Prostate gland (tissue), 2 donors: ENCODE measurements around the gene CCDC28A. TPM values are rescaled to one million over a fixed set of nuclear protein-coding genes. Genes with fewer than 3 reads are reported as not detected.

Experiments used
- DNase-seq: peaks from one replicate; pipeline ENCODE4 v3.0.0-alpha.2; 2019; ENCODE audit warnings: low spot score
- H3K27ac ChIP-seq, 2 donors: fragments of 200-600 bp; sonication (generic); 2 replicates each; pipeline ENCODE4 v1.5.1; 2017 to 2019
- H3K27me3 ChIP-seq: fragments of 200-600 bp; sonication (generic); replicated peaks from 2 replicates; pipeline ENCODE4 v1.5.1; 2019; ENCODE audit not compliant: insufficient read depth
- H3K36me3 ChIP-seq, 2 donors: fragments of 200-600 bp; sonication (generic); 1 replicate in 1 of 2; 2 replicates in 1 of 2; pipeline versions ENCODE4 v1.5.1 to v1.8.1; 2017 to 2019
- H3K4me1 ChIP-seq: fragments of 200-600 bp; sonication (generic); replicated peaks from 2 replicates; pipeline ENCODE4 v1.5.1; 2019
- H3K4me3 ChIP-seq, 2 donors: fragments of 200-600 bp; sonication (generic); 2 replicates each; pipeline ENCODE4 v1.5.1; 2017 to 2019
- H3K9me3 ChIP-seq: fragments of 200-600 bp; sonication (generic); 2 replicates; pipeline ENCODE4 v1.5.1; 2017
- CTCF ChIP-seq, 4 experiments: fragments of 200-600 bp in 2 of 4; fragments of 450-650 bp in 2 of 4; sonication (generic) in 2 of 4; IDR thresholded peaks; 1 replicate in 3 of 4; 2 replicates in 1 of 4; pipeline ENCODE4 v1.5.1; 2016 to 2019; ENCODE audit warnings: antibody characterized with exemption in 4 of 4, mild to moderate bottlenecking in 2 of 4, moderate library complexity in 2 of 4
- POLR2A ChIP-seq: fragments of 450-650 bp; IDR thresholded peaks from one replicate; pipeline ENCODE4 v1.6.1; 2016; ENCODE audit warnings: antibody characterized with exemption, mild to moderate bottlenecking
- POLR2AphosphoS5 ChIP-seq: sonication (generic); formaldehyde crosslinking; IDR thresholded peaks from one replicate; pipeline ENCODE4 v1.6.1; 2017; ENCODE audit warnings: antibody characterized with exemption
- WGBS: methylation state at CpG from one replicate; pipeline ENCODE4 v1.1.5; 2018; 5-methylcytosine and 5-hydroxymethylcytosine counted together
- intact Hi-C: fragments of 100-400 bp; cut with DNase I; formaldehyde crosslinking; loops from one replicate; pipeline ENCODE4 v1.14.2; 2022
- total RNA-seq, 2 donors: library from RNA; depleted of rRNA; stranded (reverse); fragments of >200 nt; gene quantifications; one replicate each; pipeline ENCODE4 v1.1.0, GENCODE V29; 2016

CCDC28A gene
- total RNA-seq, 2 donors from 2014 or later, result 36.3 to 41.6 TPM

GRCh38 chr6:138772596-138773176, 883 bp upstream of the CCDC28A start:
- no peak for TF ChIP-seq POLR2AphosphoS5
- no peak for TF ChIP-seq CTCF (IDR thresholded peaks at IDR 0.05)
- no peak for TF ChIP-seq POLR2A
- Histone ChIP-seq H3K27ac (peak overlapping the region; percentile 94 to 99), H3K4me3 (peak overlapping the region; percentile 67 to 80), H3K4me1 (no peaks in the 10 kb centered on the region), H3K27me3 (no peaks in the 10 kb centered on the region), H3K36me3 (no peaks in the 10 kb centered on the region), H3K9me3 (no peaks in the 10 kb centered on the region)
- DNase-seq, result no peak
- 5% methylated on average over 8 of the region's 8 CpGs for WGBS
- intact Hi-C loops, result no loop called here

GRCh38 chr6:138774370-138774769, 801 bp downstream of the CCDC28A start:
- DNase-seq, result no peak
- H3K36me3 ChIP-seq, result no peaks in the 10 kb centered on the region
- H3K9me3 ChIP-seq, result no peaks in the 10 kb centered on the region
- no peaks in the 10 kb centered on the region for H3K27me3 ChIP-seq
- no peaks in the 10 kb centered on the region for H3K4me1 ChIP-seq
- H3K27ac ChIP-seq, result no peak overlapping the region
- TF ChIP-seq POLR2AphosphoS5 (no peak), POLR2A (no peak), CTCF (IDR thresholded peaks at IDR 0.05) (no peak)
- intact Hi-C loops, result no loop called here
- 23% methylated on average over 3 of the region's 3 CpGs for WGBS
- peak overlapping the region; percentile 67 to 80 for H3K4me3 ChIP-seq

- no peak for DNase-seq
- Histone ChIP-seq H3K27ac (no peak overlapping the region), H3K36me3 (no peaks in the 10 kb centered on the region), H3K4me1 (no peaks in the 10 kb centered on the region), H3K27me3 (no peaks in the 10 kb centered on the region), H3K9me3 (no peaks in the 10 kb centered on the region), H3K4me3 (no peak overlapping the region)
- intact Hi-C loops, result no loop called here
- no peak for TF ChIP-seq POLR2AphosphoS5
- TF ChIP-seq CTCF (IDR thresholded peaks at IDR 0.05), result no peak
- no peak for TF ChIP-seq POLR2A
- 94% methylated on average over 1 of the region's 1 CpG for WGBS
Measured at GRCh38 chr6:138776659-138777058, 3.1 kb downstream of the CCDC28A start.

GRCh38 chr6:138778331-138778730, 4.8 kb downstream of the CCDC28A start:
- intact Hi-C loops, result no loop called here
- Histone ChIP-seq H3K27ac (no peak overlapping the region), H3K4me1 (no peaks in the 10 kb centered on the region), H3K27me3 (no peaks in the 10 kb centered on the region), H3K36me3 (no peaks in the 10 kb centered on the region), H3K9me3 (no peaks in the 10 kb centered on the region), H3K4me3 (no peak overlapping the region)
- DNase-seq, result no peak
- TF ChIP-seq CTCF (IDR thresholded peaks at IDR 0.05) (no peak), POLR2A (no peak)
- WGBS, result 94% methylated on average over 6 of the region's 6 CpGs

- H3K9me3 ChIP-seq, result no peaks in the 10 kb centered on the region
- H3K27me3 ChIP-seq, result no peaks in the 10 kb centered on the region
- intact Hi-C loops, result no loop called here
- TF ChIP-seq CTCF (IDR thresholded peaks at IDR 0.05), result no peak
- TF ChIP-seq POLR2A, result no peak
- no peak for TF ChIP-seq POLR2AphosphoS5
- H3K4me1 ChIP-seq, result no peaks in the 10 kb centered on the region
- 87% methylated on average over 4 of the region's 4 CpGs for WGBS
- no peak for DNase-seq
- H3K4me3 ChIP-seq, result no peak overlapping the region
- no peaks in the 10 kb centered on the region for H3K36me3 ChIP-seq
- H3K27ac ChIP-seq, result no peak overlapping the region
Measured at GRCh38 chr6:138782243-138782642, 8.7 kb downstream of the CCDC28A start.
